Cardiac septum (tissue), 1 donor: ENCODE results near the gene BCOR. TPM values are rescaled to one million over a fixed set of nuclear protein-coding genes. Genes with fewer than 3 reads are reported as not detected.
A peak's percentile ranks its signal among the peaks of the same experiment; 100 is the strongest.

ENCODE experiments used
- DNase-seq: peaks from one replicate; pipeline ENCODE4 v3.0.0-alpha.2; 2020; ENCODE audit warnings: low spot score
- intact Hi-C: fragments of 100-400 bp; cut with DNase I; formaldehyde crosslinking; loops from one replicate; pipeline ENCODE4 v1.14.0; 2022
- total RNA-seq: library from RNA; stranded (reverse); fragmentation: NEBNext Ultra II Directional; extraction: Animal tissue kit (Norgen Biotek cat#: 25700); gene quantifications from one replicate; pipeline ENCODE4 v1.2.1, GENCODE V29; 2021
- donor health status: DM: no; HTN: no; CAD: no.

Gene BCOR
- total RNA-seq, 1 donor from 2014 or later = 24.2 TPM

- no peak for DNase-seq
- intact Hi-C loops = no loop called here
Measured at GRCh38 chrX:40054793-40055192, 43.0 kb downstream of the BCOR start.

DNA sequence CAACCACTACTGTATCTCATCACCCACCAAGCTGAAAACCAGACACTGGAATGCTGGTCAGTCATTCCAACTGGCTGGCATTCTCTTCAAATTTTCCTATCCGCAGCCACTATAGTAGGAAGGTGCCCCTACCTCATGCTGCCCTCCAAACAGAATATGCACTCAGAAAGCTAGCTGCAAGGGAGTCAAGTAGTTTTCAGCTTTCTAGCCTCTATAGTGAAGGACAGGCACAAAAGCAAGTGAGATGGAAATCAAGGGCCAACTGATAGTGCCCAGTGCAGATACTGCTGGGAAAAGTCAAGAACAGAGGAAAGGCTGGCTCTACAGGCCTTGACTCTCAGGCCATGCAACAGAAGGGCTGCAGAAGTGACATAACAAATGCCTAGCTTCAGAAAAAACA, 47.2 kb downstream of the BCOR start:
- intact Hi-C loops = no loop called here
- no peak for DNase-seq

GRCh38 chrX:40049084-40049641, 48.6 kb downstream of the BCOR start:
- DNase-seq = no peak
- intact Hi-C loops = no loop called here

- DNase-seq = no peak
- intact Hi-C loops = no loop called here
Measured at GRCh38 chrX:40047485-40047884, 50.3 kb downstream of the BCOR start.

DNA sequence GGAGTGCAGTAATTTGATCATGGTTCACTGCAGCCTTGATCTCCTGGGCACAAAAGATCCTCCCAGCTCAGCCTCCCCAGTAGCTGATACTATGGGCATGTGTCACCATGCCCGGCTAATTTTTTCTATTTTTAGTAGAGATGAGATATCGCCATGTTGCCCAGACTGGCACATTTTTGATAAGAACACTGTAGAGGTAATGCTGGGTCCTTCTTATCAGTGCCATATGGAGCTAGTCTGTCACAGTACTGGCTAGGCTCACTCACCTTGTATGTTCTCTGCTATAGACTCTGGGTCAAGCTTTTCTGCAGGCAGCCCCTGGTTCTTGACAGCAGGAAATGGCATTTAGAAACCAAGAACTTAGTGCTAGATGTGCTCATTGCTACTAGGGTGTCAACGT, 53.9 kb downstream of the BCOR start:
- DNase-seq = no peak
- intact Hi-C loops = no loop called here

DNA sequence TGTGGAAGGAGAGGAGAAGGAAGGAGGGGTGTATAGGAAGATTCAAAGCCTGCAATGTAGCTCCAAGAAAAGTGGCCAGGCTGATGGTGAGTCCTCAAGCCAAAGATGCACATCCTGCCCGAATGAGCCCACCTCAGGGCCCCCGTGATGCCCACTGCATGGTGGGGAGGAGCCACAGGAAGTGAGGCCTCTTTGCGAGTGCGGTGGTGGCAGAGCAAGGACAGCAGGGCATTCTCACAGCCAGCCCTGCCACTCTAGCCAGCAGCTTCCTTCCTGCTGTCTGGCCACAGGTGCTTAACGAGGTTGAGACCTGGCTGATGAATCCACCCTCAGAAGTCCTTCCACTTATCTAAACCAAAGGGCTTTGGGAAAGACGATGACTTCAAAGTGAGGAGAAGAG, 55.8 kb downstream of the BCOR start:
- intact Hi-C loops = no loop called here
- no peak for DNase-seq

DNA sequence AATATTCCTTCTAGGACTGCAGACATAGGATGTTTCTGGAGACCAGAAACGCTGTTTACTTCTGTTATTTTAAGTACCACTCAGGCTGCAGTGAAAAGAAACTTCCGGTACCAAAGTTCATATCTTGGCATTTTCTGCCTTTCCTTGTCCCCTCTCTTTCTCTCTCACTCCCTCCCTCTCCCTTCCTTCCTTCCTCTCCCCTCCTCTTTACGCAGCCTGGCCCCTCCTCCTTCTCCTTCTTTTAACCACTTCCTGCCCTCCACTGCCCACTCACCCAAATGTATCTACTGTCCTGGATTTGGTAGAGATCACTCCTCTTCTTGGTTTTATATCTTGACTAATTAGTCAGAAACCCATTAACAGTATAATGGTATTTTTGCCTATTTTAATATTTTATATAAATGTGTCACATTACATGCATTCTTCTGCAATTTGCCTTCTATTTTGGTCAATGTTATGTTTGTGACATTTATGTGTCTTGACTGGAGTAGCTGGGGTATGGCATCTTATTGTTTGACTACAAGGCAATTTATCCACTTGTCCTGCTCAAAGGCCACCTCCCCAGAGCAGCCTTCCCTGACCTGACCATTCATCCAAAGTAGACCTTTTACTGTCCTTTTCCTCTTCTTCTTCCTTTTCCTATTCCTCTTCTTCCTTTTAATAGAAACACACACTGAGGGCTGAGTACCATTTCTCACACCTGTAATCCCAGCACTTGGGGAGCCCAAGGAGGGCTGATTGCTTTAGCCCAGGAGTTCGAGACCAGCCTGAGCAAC, 56.9 kb downstream of the BCOR start:
- intact Hi-C loops = no loop called here
- DNase-seq = no peak

DNA sequence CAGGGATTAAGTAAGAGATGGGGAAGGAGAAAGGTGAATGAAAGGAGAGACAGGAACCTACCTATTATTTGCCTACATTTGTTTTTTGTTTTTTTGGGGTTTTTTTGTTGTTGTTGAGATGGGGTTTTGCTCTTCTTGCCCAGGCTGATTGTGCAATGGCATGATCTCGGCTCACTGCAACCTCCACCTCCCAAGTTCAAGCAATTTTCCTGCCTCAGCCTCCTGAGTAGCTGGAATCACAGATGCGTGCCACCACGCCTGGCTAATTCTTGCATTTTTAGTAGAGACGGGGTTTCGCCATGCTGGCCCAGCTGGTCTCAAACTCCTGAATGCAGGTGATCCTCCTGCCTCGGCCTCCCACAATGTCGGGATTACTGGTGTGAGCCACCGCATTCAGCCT, 57.9 kb downstream of the BCOR start:
- intact Hi-C loops = no loop called here
- no peak for DNase-seq

DNA sequence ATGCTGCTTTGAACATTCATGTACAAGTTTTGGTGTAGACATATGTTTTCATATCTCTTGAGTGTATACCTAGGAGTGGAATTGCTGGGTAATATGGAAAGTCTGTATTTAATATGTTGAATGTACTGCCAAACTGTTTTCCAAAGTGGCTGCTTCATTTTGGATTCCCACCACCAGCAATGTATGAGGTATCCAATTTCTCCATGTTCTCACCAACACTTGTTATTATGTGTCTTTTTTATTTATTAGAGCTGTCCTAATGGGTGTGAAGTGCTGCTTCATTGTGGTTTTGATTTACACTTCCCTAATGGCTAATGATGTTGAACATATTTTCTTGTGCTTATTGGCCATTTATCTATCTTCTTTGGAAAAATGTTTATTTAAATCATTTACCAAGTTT, 60.4 kb downstream of the BCOR start:
- intact Hi-C loops = no loop called here
- no peak for DNase-seq

DNA sequence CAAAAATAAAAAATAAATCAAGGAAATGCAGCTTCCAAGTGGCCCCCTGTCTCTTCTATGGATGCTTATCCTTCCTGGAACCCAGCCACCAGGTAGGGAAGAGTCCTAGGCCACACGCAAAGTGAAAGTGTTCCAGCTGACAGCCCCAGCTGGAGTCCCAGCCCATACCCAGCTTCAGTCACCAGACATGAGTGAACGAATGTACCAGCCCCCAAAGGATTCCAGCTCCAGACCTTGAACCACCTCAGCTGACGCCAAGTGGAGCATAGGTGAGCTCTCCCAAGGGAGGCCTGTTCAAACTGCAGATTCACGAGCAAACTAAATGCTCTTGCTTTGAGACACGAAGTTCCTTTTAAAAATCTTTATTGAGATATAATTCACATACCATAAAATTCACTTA, 62.0 kb downstream of the BCOR start:
- no peak for DNase-seq
- intact Hi-C loops = no loop called here

DNA sequence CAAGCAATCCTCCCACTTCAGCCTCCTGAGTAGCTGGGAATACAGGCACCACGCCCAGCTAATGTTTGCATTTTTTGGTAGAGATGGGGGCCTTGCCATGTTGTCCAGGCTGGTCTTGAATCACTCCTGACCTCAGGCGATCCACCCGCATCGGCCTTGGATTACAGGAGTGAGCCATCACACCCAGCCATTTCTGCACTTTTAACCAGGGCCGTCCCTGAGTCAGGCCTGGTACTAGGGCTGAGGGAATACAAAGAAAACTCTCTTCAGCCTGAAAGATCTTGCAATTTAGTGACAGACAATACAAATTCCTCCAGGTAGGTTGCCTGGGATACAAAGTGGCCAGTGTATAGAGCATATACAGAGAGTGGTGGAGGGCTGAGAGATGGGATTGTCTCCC, 65.8 kb downstream of the BCOR start:
- intact Hi-C loops = no loop called here

GRCh38 chrX:40030205-40030604, 67.6 kb downstream of the BCOR start:
- intact Hi-C loops = no loop called here
- no peak for DNase-seq

More for the DNA sequence above, 65.8 kb downstream of the BCOR start:
- DNase-seq = no peak

DNA sequence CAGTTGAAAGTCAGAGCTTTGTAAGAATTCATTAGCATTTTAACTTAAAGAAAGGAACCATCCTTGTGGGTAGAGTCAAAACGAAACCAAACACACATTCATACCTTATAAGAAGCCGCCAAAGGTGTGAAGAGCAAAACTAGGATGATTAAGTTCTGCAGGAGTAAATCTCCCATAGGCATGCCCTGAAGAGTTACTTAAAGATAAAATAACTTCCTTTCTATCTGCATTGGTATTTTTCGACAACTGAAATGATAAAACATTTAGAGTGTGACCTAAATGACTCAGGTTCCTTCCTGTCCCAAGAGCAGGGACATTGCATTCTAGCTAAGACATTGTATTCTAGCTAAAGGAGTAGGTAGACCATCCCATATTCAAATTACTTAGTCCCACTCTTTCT, 75.3 kb downstream of the BCOR start:
- no peak for DNase-seq
- intact Hi-C loops = no loop called here

- intact Hi-C loops = no loop called here
- DNase-seq = no peak
Measured at GRCh38 chrX:40021647-40022046, 76.1 kb downstream of the BCOR start.

- no peak for DNase-seq
- intact Hi-C loops = no loop called here
Measured at GRCh38 chrX:40019541-40019940, 78.2 kb downstream of the BCOR start.

DNA sequence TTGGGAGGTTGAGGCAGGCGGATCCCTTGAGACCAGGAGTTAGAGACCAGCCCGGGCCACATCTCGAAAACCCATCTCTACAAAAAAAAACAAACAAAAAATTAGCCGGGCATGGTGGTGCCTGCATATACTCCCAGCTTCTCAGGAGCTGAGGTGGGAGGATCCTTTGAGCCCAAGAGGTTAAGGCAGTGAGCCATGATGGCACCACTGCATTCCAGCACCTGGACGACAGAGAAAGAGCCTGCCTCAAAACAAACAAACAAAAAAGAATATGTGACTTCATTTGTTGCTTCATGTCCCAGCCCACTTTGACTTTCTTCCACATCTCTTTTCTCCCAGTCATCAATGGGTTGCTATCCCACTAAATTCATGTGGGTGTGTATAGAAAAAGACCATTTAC, 79.7 kb downstream of the BCOR start:
- DNase-seq = no peak
- intact Hi-C loops = no loop called here

- intact Hi-C loops = no loop called here
- no peak for DNase-seq
Measured at GRCh38 chrX:40016749-40017148, 81.0 kb downstream of the BCOR start.

- intact Hi-C loops = no loop called here
- no peak for DNase-seq
Measured at GRCh38 chrX:40015693-40016092, 82.1 kb downstream of the BCOR start.

DNA sequence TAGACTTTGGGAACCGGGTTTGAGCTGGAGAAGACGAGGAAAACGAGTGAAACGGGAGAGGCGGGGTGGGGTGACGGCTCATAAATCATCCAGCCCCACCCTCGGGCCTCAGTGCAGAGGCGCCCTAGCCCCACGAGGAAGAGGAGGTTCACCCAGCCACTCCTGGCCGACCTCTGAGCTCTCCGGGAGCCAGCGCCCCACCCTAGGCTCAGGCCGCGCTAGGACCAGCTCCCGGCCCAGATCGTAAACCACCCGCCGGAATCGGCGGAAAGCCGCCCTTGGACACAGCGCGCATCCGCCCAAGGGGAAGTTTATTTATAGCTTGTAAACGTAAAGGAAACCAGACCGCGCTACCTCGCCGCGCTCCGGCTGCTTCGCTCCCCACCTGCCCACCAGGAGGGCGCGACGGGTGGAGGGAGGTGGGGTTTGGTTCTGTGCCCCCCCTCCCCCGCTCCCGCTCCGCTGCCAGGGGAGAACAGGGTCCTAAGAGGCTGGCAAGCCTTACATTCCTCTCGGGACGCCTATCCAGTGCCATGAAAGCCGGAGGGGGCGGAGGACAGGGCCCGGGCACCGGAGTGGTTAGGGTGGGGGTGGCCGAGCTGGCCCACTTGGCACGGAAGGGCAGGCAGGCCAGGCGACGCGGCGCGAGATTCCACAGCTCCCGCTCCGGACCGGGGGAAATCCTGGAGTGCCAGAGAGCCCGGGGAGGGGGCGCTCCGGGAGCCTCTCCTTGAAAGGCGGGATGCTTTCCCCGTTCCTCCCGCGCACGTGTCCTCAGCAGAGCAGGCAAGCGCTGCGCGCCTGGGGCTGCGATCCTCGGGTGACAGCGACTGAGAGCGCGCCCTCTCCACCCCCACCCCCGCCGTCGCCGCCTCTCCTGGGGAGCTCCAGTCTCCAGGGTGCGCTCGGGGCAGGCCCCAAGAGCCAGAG, 84.2 kb downstream of the BCOR start:
- DNase-seq = peak; percentile 86
- intact Hi-C loops = loop anchor here (1.0 to 5.0 kb wide), 8 partner anchors 41 to 281 kb away; partner anchors contain the start of gene BCOR

GRCh38 chrX:40012868-40013265, 84.9 kb downstream of the BCOR start:
- intact Hi-C loops = loop anchor here (5.0 kb wide), 7 partner anchors 41 to 281 kb away; no protein-coding TSS in a partner anchor
- no peak for DNase-seq
